Mesenchymal stem cell (in vitro differentiated cells and primary cell): Measurements from ENCODE around the gene XG.

Experiments
- DNase-seq: peaks from one replicate; pipeline ENCODE4 v3.0.0-alpha.2; 2013
- H2AFZ ChIP-seq: one replicate; pipeline ENCODE4 v1.6.1; 2013; ENCODE audit warnings: low read depth, mild to moderate bottlenecking, control low read depth, inconsistent platforms, low read length, moderate library complexity
- H2AK5ac ChIP-seq: 2 replicates; pipeline ENCODE4 v1.6.1; 2013; ENCODE audit warnings: low read length, moderate library complexity, mild to moderate bottlenecking, inconsistent platforms; ENCODE audit not compliant: severe bottlenecking
- H2BK120ac ChIP-seq: one replicate; pipeline ENCODE4 v1.6.1; 2013; ENCODE audit warnings: low read depth, mild to moderate bottlenecking, inconsistent platforms, low read length, moderate library complexity
- H2BK12ac ChIP-seq, 2 experiments: one replicate each; pipeline ENCODE4 v1.6.1; 2013; ENCODE audit warnings: inconsistent platforms in 2 of 2, low read length in 2 of 2, mild to moderate bottlenecking in 2 of 2, moderate library complexity in 2 of 2, control low read depth in 1 of 2
- H2BK15ac ChIP-seq: one replicate; pipeline ENCODE4 v1.6.1; 2013; ENCODE audit warnings: mild to moderate bottlenecking, low read depth, inconsistent platforms; ENCODE audit not compliant: poor library complexity, severe bottlenecking
- H2BK5ac ChIP-seq: 2 replicates; pipeline ENCODE4 v1.6.1; 2013; ENCODE audit warnings: low read depth, mild to moderate bottlenecking, low read length, control low read depth, inconsistent platforms; ENCODE audit not compliant: poor library complexity, severe bottlenecking
- H3K14ac ChIP-seq, 2 experiments: one replicate each; pipeline ENCODE4 v1.6.1; 2013; ENCODE audit warnings: inconsistent platforms in 2 of 2, low read length in 2 of 2, control low read depth in 1 of 2, mild to moderate bottlenecking in 1 of 2, moderate library complexity in 1 of 2
- H3K18ac ChIP-seq, 2 experiments: one replicate each; pipeline ENCODE4 v1.6.1; 2013; ENCODE audit warnings: inconsistent platforms in 2 of 2, low read length in 2 of 2, control low read depth in 1 of 2, low read depth in 1 of 2, mild to moderate bottlenecking in 1 of 2
- H3K23ac ChIP-seq, 2 experiments: one replicate each; pipeline ENCODE4 v1.6.1; 2013; ENCODE audit warnings: inconsistent platforms in 2 of 2, low read length in 2 of 2, mild to moderate bottlenecking in 2 of 2, moderate library complexity in 2 of 2, control low read depth in 1 of 2
- H3K27ac ChIP-seq: 2 replicates; pipeline ENCODE4 v1.5.1; 2013; ENCODE audit warnings: mild to moderate bottlenecking, moderate library complexity, low read length, control low read depth, inconsistent platforms; ENCODE audit not compliant: poor library complexity, severe bottlenecking
- H3K27me3 ChIP-seq, 2 experiments: 2 replicates each; pipeline versions ENCODE4 v1.6.1 to v1.7.0; 2013; ENCODE audit warnings: low read length in 2 of 2, mild to moderate bottlenecking in 2 of 2, moderate library complexity in 2 of 2, control low read depth in 1 of 2, inconsistent platforms in 1 of 2; ENCODE audit not compliant: control insufficient read depth in 1 of 2, insufficient read depth in 1 of 2
- H3K36me3 ChIP-seq, 2 experiments: 2 replicates each; pipeline versions ENCODE4 v1.6.1 to v1.7.0; 2013; ENCODE audit warnings: low read length in 2 of 2, control low read depth in 1 of 2, inconsistent platforms in 1 of 2, low read depth in 1 of 2, mild to moderate bottlenecking in 1 of 2; ENCODE audit not compliant: insufficient read depth in 2 of 2, control insufficient read depth in 1 of 2
- H3K4ac ChIP-seq, 2 experiments: one replicate each; pipeline ENCODE4 v1.6.1; 2013; ENCODE audit warnings: inconsistent platforms in 2 of 2, low read length in 2 of 2, mild to moderate bottlenecking in 2 of 2, moderate library complexity in 2 of 2, control low read depth in 1 of 2, low read depth in 1 of 2
- H3K4me1 ChIP-seq: 2 replicates; pipeline ENCODE4 v1.6.1; 2013; ENCODE audit warnings: low read depth, low read length, control low read depth; ENCODE audit not compliant: control insufficient read depth, insufficient read depth
- H3K4me2 ChIP-seq: 2 replicates; pipeline ENCODE4 v1.6.1; 2013; ENCODE audit warnings: low read length, mild to moderate bottlenecking, inconsistent platforms; ENCODE audit not compliant: poor library complexity, severe bottlenecking
- H3K4me3 ChIP-seq, 2 experiments: 2 replicates each; pipeline versions ENCODE4 v1.5.1 to v1.7.0; 2013; ENCODE audit warnings: low read length in 2 of 2, mild to moderate bottlenecking in 2 of 2, control low read depth in 1 of 2, low read depth in 1 of 2; ENCODE audit not compliant: insufficient read depth in 1 of 2
- H3K79me1 ChIP-seq: replicated peaks from 2 replicates; pipeline ENCODE4 v1.6.1; 2013; ENCODE audit warnings: mild to moderate bottlenecking, control low read depth, low read length, inconsistent platforms; ENCODE audit not compliant: poor library complexity, severe bottlenecking
- H3K9ac ChIP-seq: 2 replicates; pipeline ENCODE4 v1.7.0; 2013; ENCODE audit warnings: mild to moderate bottlenecking, low read length, moderate library complexity
- H3K9me3 ChIP-seq: 2 replicates; pipeline ENCODE4 v1.7.0; 2013; ENCODE audit warnings: mild to moderate bottlenecking, low read length; ENCODE audit not compliant: control insufficient read depth
- H4K8ac ChIP-seq: one replicate; pipeline ENCODE4 v1.6.1; 2013; ENCODE audit warnings: inconsistent platforms, mild to moderate bottlenecking, low read length, moderate library complexity
- H4K91ac ChIP-seq: one replicate; pipeline ENCODE4 v1.6.1; 2013; ENCODE audit warnings: mild to moderate bottlenecking, low read length, inconsistent platforms
- whole genome bisulfite sequencing: methylation state at CpG from one replicate; pipeline ENCODE4 v1.1.7; 2013; ENCODE audit warnings: mixed read lengths; 5-methylcytosine and 5-hydroxymethylcytosine counted together

The XG gene

GRCh38 chrX:2854918-2855317 is 103.1 kb downstream of the XG start:
- Histone ChIP-seq H3K4me1 (no peaks in the 10 kb centered on the region), H3K4me2 (no peak overlapping the region), H3K79me1 (no peaks in the 10 kb centered on the region), H2AK5ac (no peak overlapping the region), H3K9me3 (no peaks in the 10 kb centered on the region), H3K9ac (no peak overlapping the region), H2BK15ac (no peak overlapping the region), H3K27ac (no peak overlapping the region), H2BK5ac (no peak overlapping the region), H3K4ac (no peak overlapping the region), H2BK120ac (no peak overlapping the region), H3K23ac (no peak overlapping the region), H4K8ac (no peak overlapping the region), H3K18ac (no peak overlapping the region), H3K4me3 (no peak overlapping the region), H2BK12ac (no peak overlapping the region), H4K91ac (no peak overlapping the region), H2AFZ (no peak overlapping the region), H3K27me3 (no peaks in the 10 kb centered on the region), H3K36me3 (peaks cover 3 to 10% of the 10 kb centered on the region in 2 experiments), H3K14ac (no peak overlapping the region)
- DNase-seq: no peak
- WGBS: 100% methylated on average over 15 of the region's 21 CpGs

GRCh38 chrX:2855761-2856160 is 103.9 kb downstream of the XG start:
- DNase-seq: no peak
- H3K36me3 ChIP-seq: peaks cover 3 to 10% of the 10 kb centered on the region in 2 experiments
- H3K9ac ChIP-seq: no peak overlapping the region
- no peak overlapping the region for H3K4me3 ChIP-seq
- no peak overlapping the region for H3K23ac ChIP-seq
- no peak overlapping the region for H2AFZ ChIP-seq
- no peak overlapping the region for H2AK5ac ChIP-seq
- no peak overlapping the region for H2BK5ac ChIP-seq
- H3K4ac ChIP-seq: no peak overlapping the region
- no peak overlapping the region for H2BK12ac ChIP-seq
- H3K14ac ChIP-seq: no peak overlapping the region
- no peak overlapping the region for H3K4me2 ChIP-seq
- 94% methylated on average over 2 of the region's 2 CpGs for WGBS
- no peak overlapping the region for H4K8ac ChIP-seq
- no peak overlapping the region for H3K18ac ChIP-seq
- no peak overlapping the region for H2BK15ac ChIP-seq
- no peaks in the 10 kb centered on the region for H3K4me1 ChIP-seq
- H4K91ac ChIP-seq: no peak overlapping the region
- no peak overlapping the region for H3K27ac ChIP-seq
- no peak overlapping the region for H2BK120ac ChIP-seq
- H3K9me3 ChIP-seq: no peaks in the 10 kb centered on the region
- H3K27me3 ChIP-seq: no peaks in the 10 kb centered on the region
- H3K79me1 ChIP-seq: no peaks in the 10 kb centered on the region

GRCh38 chrX:2857566-2857965 is 105.7 kb downstream of the XG start:
- H2BK12ac ChIP-seq: no peak overlapping the region
- H3K79me1 ChIP-seq: no peaks in the 10 kb centered on the region
- H3K27me3 ChIP-seq: no peaks in the 10 kb centered on the region
- H3K4me3 ChIP-seq: no peak overlapping the region
- no peak overlapping the region for H3K4ac ChIP-seq
- no peak overlapping the region for H3K4me2 ChIP-seq
- H3K9me3 ChIP-seq: no peaks in the 10 kb centered on the region
- H3K18ac ChIP-seq: no peak overlapping the region
- no peak overlapping the region for H2AK5ac ChIP-seq
- H3K4me1 ChIP-seq: no peaks in the 10 kb centered on the region
- H3K23ac ChIP-seq: no peak overlapping the region
- no peak overlapping the region for H4K8ac ChIP-seq
- no peak overlapping the region for H2BK120ac ChIP-seq
- H3K9ac ChIP-seq: no peak overlapping the region
- DNase-seq: no peak
- peaks cover 3 to 17% of the 10 kb centered on the region in 2 experiments for H3K36me3 ChIP-seq
- H2BK5ac ChIP-seq: no peak overlapping the region
- H4K91ac ChIP-seq: no peak overlapping the region
- no peak overlapping the region for H2AFZ ChIP-seq
- no peak overlapping the region for H3K27ac ChIP-seq
- H2BK15ac ChIP-seq: no peak overlapping the region
- WGBS: 100% methylated on average over 2 of the region's 3 CpGs
- no peak overlapping the region for H3K14ac ChIP-seq

GRCh38 chrX:2859197-2859797 is 107.5 kb downstream of the XG start:
- Histone ChIP-seq H2AFZ (no peak overlapping the region), H3K18ac (no peak overlapping the region), H2BK5ac (no peak overlapping the region), H2BK120ac (no peak overlapping the region), H3K23ac (no peak overlapping the region), H3K9me3 (no peaks in the 10 kb centered on the region), H3K4me3 (no peak overlapping the region), H2BK12ac (no peak overlapping the region), H3K36me3 (peaks cover 3 to 17% of the 10 kb centered on the region in 2 experiments), H3K4me2 (no peak overlapping the region), H2BK15ac (no peak overlapping the region), H4K91ac (no peak overlapping the region), H3K4ac (no peak overlapping the region), H3K4me1 (peaks cover 2% of the 10 kb centered on the region), H3K27ac (no peak overlapping the region), H3K27me3 (no peaks in the 10 kb centered on the region), H3K9ac (no peak overlapping the region), H4K8ac (no peak overlapping the region), H3K79me1 (no peaks in the 10 kb centered on the region), H3K14ac (no peak overlapping the region), H2AK5ac (no peak overlapping the region)
- DNase-seq: no peak
- no CpG with 5 or more reads among the region's 1 CpG for WGBS
